AG08395 (cell line): ENCODE measurements around the gene NDST1.

ENCODE experiments used
- DNase-seq: peaks from one replicate; pipeline ENCODE4 v3.0.0; 2012; ENCODE audit warnings: mixed read lengths, low spot score

The NDST1 gene

DNA sequence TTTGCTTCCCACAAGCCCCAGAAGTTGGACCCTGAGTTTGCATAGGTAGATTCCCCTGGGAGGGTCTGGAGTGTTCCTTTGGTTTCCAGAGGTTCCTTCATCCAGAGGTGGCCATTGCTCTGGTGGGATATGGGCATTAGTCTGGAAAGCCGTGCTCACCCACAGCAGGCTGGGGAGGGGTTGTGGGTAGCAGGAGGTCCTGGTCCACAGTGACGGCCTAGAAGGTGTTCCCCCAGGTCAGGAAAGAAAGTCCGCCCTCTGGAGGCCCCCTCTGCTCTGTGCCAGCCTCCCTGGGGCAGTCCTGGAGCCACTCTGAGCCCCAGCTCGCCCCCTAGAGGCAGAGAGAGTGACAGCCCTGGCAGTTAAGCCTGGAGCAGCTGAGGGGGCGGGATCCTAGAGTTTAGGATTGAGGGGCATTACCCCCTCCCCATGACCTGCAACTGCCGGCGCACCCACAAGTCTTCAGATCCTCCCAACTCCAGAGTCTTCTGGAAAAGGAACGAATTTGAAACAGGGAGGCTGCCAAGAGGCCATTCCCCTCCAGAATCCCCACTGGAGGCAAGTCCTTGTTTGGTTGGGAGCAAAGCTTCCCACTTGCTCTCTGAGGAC, 36.8 kb downstream of the NDST1 start:
- peak; percentile 81 for DNase-seq

DNA sequence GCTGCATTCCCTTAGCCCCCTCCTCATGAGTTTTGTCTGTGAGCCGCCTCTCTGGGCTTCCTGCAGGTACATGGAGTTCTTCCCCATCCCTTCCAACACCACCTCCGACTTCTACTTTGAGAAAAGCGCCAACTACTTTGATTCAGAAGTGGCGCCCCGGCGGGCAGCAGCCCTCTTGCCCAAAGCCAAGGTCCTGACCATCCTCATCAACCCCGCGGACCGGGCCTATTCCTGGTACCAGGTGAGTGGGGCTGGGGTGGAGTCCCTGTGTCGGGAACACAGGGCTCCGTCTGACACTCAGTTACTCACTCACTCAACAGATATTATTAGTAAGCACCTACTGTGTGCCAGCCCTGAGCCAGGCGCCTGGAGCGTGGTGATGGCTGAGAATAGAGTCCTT, 37.3 kb downstream of the NDST1 start:
- no peak for DNase-seq

DNA sequence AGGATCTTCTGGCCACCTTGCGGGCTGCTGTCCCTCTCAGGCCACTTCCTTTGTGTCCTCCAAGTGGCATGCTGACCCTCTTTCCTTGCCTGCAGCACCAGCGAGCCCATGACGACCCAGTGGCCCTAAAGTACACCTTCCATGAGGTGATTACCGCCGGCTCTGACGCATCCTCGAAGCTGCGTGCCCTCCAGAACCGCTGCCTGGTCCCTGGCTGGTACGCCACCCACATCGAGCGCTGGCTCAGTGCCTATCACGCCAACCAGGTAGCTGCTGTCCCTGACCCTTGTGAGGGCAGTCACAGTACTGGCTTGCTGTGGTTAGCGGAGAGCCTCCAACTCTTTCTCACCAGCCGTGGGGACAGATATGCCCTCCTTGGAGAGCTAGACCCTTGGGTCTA, 40.2 kb downstream of the NDST1 start:
- DNase-seq = no peak

- DNase-seq = no peak
Observed at GRCh38 chr5:150549735-150550134, 41.8 kb downstream of the NDST1 start.

DNA sequence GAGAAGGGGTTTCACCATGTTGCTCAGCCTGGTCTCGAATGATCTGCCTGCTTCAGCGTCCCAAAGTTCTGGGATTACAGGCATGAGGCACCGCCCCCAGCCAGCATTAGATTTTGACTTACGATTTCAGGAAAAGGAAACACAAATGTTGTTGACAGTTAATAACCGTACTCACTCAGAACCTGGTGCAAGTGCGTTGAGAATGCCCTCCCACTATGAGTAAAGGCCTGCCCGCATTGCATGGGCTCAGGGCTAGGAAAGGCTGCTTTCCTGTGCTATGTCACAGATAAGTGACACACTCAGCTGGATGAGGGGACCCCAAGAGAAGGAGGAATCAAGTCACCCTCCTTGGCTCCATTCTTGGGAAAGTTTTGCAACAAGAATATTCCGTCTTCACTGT, 42.4 kb downstream of the NDST1 start:
- no peak for DNase-seq

DNA sequence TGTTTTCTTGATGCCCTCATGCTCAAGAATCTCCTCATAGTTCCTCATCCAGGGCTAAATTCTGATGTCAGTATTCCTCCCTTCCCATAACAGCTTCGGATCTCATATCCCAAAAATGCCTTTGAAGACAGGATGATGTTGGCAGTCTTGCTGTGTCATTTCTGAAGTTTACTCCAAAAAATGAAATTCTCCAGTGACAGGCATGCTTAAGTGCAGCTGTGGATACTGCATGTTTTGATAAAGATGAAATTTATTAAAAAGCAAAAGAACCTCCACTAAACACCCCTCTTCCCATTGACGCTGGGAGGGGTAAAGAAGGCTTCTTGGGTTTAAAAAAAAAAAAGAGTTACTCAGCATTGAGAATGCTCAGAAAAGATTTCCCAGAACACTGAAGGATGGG, 43.1 kb downstream of the NDST1 start:
- DNase-seq = no peak

DNA sequence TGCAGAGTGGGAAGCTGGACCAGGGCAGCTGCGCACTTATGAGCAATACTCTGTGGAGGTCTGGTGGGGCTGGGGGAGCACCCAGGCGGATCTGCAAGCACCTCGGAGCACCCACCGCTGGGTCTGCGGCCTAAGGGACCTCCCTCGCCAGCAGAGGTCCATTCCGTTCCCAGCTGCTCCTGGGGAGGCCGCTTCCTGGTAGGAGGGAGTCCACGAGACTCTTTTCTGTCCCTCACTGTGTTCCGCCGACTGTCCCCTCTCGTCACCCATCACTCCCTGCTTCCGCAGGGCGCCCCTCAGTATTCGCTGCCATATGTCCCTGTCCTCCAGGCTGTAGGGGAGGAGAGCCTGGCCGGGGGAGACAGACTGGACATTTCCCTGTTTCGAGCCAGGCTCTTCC, 45.5 kb downstream of the NDST1 start:
- DNase-seq = no peak

DNA sequence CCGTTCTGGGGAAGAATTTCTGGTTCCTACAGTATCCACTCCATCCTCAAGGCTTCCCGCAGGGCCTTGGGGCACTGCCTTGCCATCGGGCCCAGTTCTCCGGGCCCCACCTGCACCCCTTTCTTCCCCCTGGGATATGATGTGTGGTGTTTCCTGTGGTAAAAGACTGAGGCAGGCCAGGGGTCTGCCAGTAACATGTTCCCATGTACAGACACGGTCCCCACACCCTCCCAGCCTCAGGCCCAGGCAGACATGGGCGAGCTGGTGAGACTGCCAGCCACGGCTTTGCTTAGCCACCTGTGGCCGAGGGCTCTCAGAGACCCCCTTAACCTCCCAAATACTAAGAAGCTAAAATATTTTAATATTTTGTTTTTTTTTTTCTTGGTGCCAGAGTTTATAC, 46.0 kb downstream of the NDST1 start:
- DNase-seq = no peak

GRCh38 chr5:150554857-150555256, 46.9 kb downstream of the NDST1 start:
- DNase-seq = no peak

DNA sequence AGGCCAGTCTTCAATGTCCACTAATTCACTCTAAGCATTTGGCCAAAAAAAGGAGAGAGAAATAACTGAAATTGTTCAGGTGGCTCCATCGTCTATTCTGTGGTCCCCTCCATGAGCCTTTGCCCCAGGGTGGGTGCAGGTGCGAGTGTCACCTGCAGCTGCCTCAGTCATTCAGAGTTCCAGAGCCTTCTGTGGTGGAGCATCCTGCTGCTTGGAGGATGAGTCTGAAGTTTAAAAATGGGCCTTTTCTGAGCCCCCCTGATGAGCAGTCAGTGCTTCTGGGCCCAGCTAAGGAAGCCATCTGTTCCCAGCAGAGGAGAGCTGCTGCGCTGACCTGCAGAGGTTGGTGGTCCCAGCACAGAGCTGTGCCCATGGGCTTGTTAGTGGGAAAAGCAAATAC, 48.2 kb downstream of the NDST1 start:
- no peak for DNase-seq

DNA sequence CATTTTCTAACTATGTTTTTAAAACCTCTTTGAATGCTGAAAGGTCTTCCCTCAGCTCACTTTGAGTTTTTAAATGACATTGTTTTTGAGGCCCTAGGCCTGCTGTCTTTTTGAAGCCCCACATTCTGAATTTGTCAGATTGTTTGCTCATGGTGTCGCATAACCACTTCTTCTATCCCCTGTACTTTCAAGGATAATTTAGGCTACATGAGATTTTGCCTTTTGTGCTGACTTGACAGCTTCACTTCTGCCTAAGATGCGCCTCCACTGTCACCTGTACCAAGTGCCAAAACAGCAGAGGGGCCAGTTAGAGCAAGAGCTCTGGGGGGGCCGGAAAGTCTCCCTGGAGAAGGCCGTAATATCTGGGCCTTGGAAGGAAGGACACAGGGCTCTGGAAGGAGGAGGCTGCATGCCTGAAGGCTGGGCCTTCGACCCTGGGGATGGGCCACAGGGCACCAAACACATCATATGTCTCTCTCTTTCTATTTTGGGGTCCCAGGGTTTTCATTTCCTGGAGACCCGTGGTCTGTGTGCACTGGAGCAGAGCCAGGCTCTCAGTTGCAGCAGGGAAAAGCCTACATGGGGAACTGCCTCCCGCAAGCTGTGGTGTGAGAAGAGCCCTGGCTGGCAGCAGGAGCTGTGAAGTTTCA, 49.1 kb downstream of the NDST1 start:
- DNase-seq = no peak

DNA sequence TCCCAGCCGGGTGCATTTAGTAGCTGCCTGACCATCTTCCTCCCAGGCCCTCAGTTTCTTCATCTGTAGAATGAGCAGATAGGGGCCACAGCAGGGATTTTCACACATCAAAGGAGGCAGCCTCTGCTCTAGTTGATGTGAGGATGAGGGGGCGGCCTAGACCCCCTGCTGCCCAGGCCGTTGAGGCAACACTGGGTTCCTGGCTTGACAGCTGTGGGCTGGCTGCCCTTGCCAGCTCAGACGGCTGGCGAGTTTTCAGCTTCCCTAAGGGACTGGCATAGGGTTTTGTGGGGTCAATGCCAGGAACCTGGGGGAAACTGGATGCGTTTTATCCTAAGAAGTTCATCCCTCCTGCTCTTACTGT, 49.6 kb downstream of the NDST1 start:
- DNase-seq = no peak

DNA sequence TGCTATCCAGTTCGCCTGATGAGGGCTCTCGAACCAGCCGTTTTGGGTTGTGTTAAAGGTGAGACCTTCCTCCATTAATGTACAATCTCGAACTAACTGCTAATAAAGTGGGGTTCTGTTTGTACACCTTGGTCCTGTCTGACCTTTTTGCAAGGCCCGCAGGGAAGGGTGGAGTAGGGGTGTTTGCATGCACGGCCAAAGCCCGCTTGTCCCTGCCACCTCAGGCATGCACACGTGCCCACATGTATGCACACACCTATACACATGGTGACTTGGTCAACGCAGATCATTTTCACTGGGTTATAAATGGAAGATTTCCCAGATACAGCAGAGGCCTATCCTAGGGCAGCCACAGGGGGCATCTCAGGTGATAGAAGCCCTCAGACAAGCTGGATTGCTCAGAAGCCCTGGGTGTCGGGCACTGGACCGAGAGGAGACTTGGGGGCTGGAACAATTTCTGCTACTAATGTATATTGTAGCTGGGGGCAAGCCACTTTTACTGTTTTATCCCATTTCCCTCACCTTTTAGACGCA, 50.2 kb downstream of the NDST1 start:
- DNase-seq = no peak

- DNase-seq = no peak
Observed at GRCh38 chr5:150559088-150559487, 51.2 kb downstream of the NDST1 start.

- peak; percentile 59 for DNase-seq
Observed at GRCh38 chr5:150559701-150560100, 51.8 kb downstream of the NDST1 start.

DNA sequence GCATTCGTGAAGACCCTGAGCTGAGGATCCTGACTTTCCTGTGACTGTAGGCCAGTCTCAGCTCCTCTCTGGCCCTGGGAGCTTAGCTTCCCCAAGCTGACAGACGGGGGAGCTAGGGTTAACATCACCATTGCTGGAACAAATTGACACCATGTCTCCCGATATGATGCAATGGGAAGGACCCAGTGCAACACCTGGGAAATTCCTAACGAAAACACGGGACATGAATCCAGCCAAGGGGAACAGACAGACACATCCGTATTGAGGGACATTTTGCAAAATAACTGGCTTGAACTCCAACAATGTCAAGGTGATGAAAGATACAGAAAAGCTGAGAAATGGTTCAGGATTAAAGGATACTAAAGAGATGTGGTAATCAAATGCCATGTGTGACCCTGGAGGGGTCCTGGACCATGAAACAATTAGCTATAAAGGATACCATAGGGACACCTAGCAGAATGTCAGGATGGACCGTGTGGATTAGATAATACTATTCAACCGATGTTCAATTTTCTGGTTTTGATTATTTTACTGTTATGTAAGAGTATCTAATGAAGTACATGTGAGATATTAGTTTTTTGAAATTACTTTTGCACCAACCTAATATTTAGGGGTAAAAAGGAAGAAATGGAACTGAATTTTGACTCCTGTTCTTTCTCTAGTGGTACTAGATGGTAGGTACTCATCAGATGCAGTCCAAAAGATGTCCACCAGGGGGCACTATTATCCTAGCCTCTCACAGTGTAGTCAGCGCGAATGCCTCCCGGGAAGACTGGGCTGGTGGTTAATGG, 52.7 kb downstream of the NDST1 start:
- DNase-seq = peak; percentile 88

GRCh38 chr5:150561192-150561512, 53.2 kb downstream of the NDST1 start:
- no peak for DNase-seq

DNA sequence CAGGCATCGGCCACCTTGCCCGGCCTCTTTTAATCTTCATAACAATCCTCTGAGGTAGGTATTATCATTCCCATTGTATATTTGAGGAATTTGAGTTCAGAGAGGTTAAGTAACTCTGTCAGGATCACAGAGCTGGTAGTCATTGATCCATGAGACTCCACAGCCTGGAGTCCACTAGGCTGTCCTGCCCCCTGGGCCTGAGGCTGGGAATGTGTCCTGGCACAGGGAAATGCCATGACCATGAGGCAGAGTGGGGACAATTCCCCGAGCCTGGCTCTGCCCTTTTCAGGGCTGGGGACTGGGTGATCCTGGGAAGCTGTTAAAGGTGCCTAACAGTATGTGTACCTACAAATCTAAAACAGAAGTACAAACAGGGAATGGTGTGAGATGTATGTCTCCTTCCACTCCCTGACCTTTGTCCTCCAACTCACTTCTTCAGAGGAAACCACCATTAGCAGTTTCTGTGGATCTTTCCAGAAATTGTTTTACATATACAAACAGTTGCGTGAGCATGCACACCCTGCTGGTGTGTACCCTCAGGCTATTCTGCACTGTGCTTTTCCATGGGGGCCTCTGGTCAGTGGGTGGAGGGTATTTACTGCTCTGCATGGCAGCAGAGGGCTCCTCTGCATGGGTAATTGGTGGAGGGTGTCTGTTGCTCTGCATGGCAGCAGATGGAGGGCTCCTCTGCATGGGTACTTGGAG, 53.8 kb downstream of the NDST1 start:
- DNase-seq = no peak

DNA sequence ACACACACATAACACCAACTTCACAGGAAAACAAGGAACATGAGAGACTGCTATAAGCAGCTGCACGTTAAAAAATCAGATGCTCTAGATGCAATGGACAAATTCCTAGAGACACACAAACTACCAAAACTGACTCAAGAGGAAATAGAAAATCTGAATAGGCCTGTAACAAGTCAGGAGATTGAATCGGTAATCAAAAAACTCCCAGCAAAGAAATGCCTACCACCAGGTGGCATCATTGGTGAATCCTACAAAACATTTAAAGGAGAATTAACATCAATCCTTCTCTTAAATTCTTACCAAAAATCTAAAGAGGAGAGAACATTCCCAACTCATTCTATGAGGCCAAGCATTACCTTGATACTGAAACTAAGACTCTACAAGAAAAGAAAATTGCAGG, 54.9 kb downstream of the NDST1 start:
- DNase-seq = no peak

- no peak for DNase-seq
Observed at GRCh38 chr5:150565868-150566267, 57.9 kb downstream of the NDST1 start.

- peak; percentile 72 for DNase-seq
Observed at GRCh38 chr5:150567031-150567717, 59.2 kb downstream of the NDST1 start.

GRCh38 chr5:150568663-150569062, 60.7 kb downstream of the NDST1 start:
- DNase-seq = no peak
